Measurements from ENCODE around the gene CRYBG1. TPM values are rescaled to one million over a fixed set of nuclear protein-coding genes. Genes with fewer than 3 reads are reported as not detected.

CRYBG1 gene
- total RNA-seq, 3 donors from 2014 or later, result 26.6 to 93.0 (median 86.4) TPM

DNA sequence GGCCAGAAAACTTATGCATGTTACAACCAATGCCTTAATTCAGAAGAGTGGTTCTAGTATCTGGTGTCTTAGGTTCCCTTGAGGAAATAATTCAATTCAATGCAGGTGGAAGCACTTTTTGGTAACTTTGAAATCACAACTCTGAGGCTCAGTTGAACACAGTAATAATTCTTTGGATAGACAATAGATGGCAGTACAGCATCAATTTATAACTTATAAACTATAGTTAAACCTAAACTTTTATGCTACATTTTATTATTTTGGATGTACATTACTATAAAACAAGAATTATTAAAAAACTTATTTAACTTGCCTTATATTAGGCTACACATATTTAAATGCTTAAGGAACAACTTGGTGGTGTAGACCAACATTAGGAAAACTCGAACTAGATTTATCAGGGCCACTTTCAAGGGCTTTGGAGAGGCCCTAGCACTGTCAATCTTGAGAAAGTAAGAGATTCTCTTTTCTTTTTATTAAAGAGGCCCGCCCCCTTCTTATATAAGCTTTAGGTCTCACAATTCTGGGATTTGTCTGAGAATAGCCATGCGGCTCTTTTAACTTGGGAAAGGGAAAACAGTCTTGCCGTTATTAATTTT lies 85.9 kb downstream of the CRYBG1 start:
- Histone ChIP-seq H3K9me3 (no peaks in the 10 kb centered on the region), H3K4me3 (no peak overlapping the region), H3K36me3 (ENCODE audit: low read depth) (no peaks in the 10 kb centered on the region), H3K4me1 (ENCODE audit: low read depth) (peaks cover 16% of the 10 kb centered on the region)
- intact Hi-C loops (cut with DNase I, micrococcal nuclease), result loop anchor here (5.0 to 10.0 kb wide), 4 partner anchors 66 to 531 kb away; partner anchors contain the start of gene CD24 (in 1 of the 2)
- no peak for DNase-seq
- TF ChIP-seq CTCF (IDR thresholded peaks at IDR 0.05), result peak; percentile 25
- ATAC-seq, result peak; percentile 63

- H3K36me3 ChIP-seq (ENCODE audit: low read depth), result no peaks in the 10 kb centered on the region
- TF ChIP-seq CTCF (IDR thresholded peaks at IDR 0.05), result no peak
- ATAC-seq, result peak; percentile 78
- no peak overlapping the region for H3K4me3 ChIP-seq
- intact Hi-C loops (cut with DNase I, micrococcal nuclease), result loop anchor here (5.0 to 10.0 kb wide), 4 partner anchors 65 to 530 kb away; partner anchors contain the start of gene CD24 (in 1 of the 2)
- peaks cover 16% of the 10 kb centered on the region for H3K4me1 ChIP-seq (ENCODE audit: low read depth)
- no peak for DNase-seq
- H3K9me3 ChIP-seq, result no peaks in the 10 kb centered on the region
Measured at GRCh38 chr6:106446983-106447382, 86.5 kb downstream of the CRYBG1 start.

- intact Hi-C loops (cut with DNase I, micrococcal nuclease), result loop anchor here (5.0 to 10.0 kb wide), 4 partner anchors 64 to 529 kb away; partner anchors contain the start of gene CD24 (in 1 of the 2)
- Histone ChIP-seq H3K4me1 (ENCODE audit: low read depth) (peaks cover 11% of the 10 kb centered on the region), H3K4me3 (no peak overlapping the region), H3K36me3 (ENCODE audit: low read depth) (no peaks in the 10 kb centered on the region), H3K9me3 (no peaks in the 10 kb centered on the region)
- TF ChIP-seq CTCF (IDR thresholded peaks at IDR 0.05), result no peak
- peak; percentile 39 for ATAC-seq
- peak; percentile 40 to 66 (median 53) for DNase-seq
Measured at GRCh38 chr6:106448000-106448426, 87.5 kb downstream of the CRYBG1 start.

GRCh38 chr6:106450653-106451052 lies 90.1 kb downstream of the CRYBG1 start:
- intact Hi-C loops (cut with DNase I, micrococcal nuclease), result no loop called here

DNA sequence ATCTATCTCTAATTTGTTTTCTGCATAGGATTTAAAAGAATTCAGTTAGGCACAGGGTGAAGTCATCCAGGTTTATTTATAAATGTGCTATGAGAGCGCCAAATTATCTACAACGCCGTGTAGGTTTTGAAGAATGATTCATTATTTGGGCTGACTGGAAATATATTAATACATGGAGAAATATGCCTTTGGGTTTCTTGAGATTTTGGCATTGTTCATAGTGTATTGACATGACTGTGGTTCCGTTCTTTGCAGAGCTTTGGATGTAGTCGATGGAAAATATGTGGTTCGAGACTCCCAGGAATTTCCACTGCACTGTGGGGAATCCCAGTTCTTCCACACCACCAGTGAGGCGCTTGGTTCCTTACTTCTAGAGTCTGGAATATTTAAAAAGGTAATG lies 90.9 kb downstream of the CRYBG1 start:
- peaks cover 11% of the 10 kb centered on the region for H3K4me1 ChIP-seq (ENCODE audit: low read depth)
- intact Hi-C loops (cut with DNase I, micrococcal nuclease), result no loop called here
- ATAC-seq (no peak), DNase-seq (no peak)
- H3K9me3 ChIP-seq, result no peaks in the 10 kb centered on the region
- H3K36me3 ChIP-seq (ENCODE audit: low read depth), result no peaks in the 10 kb centered on the region
- TF ChIP-seq CTCF (IDR thresholded peaks at IDR 0.05), result no peak
- no peak overlapping the region for H3K4me3 ChIP-seq

More at GRCh38 chr6:106450653-106451052, 90.1 kb downstream of the CRYBG1 start:
- TF ChIP-seq CTCF (IDR thresholded peaks at IDR 0.05), result no peak
- H3K9me3 ChIP-seq, result no peaks in the 10 kb centered on the region
- DNase-seq, result no peak
- ATAC-seq, result no peak
- no peak overlapping the region for H3K4me3 ChIP-seq
- H3K36me3 ChIP-seq (ENCODE audit: low read depth), result no peaks in the 10 kb centered on the region
- H3K4me1 ChIP-seq (ENCODE audit: low read depth), result peaks cover 11% of the 10 kb centered on the region

Data from mucosa of descending colon (tissue), 3 donors.